ENCODE data around the gene JAKMIP2.
"Not testable (repeated sequence)": the region's sequence is repeated elsewhere in the genome, so short reads cannot be mapped to it uniquely, and the experiment has no call there.

The JAKMIP2 gene

GRCh38 chr5:147643142-147643541 lies 139.4 kb downstream of the JAKMIP2 start:
- DNase-seq = no peak

- no peak for DNase-seq
These were observed 139.9 kb downstream of the JAKMIP2 start for GRCh38 chr5:147642666-147643065.

GRCh38 chr5:147639321-147639720 lies 143.2 kb downstream of the JAKMIP2 start:
- no peak for DNase-seq

- no peak for DNase-seq
These were observed 145.9 kb downstream of the JAKMIP2 start for GRCh38 chr5:147636729-147636984.

- no peak for DNase-seq
These were observed 146.4 kb downstream of the JAKMIP2 start for GRCh38 chr5:147635882-147636728.

GRCh38 chr5:147635439-147635838 lies 147.1 kb downstream of the JAKMIP2 start:
- DNase-seq = not testable (repeated sequence)

GRCh38 chr5:147633173-147633572 lies 149.4 kb downstream of the JAKMIP2 start:
- DNase-seq = no peak

GRCh38 chr5:147631428-147632003 lies 151.0 kb downstream of the JAKMIP2 start:
- DNase-seq = no peak

- no peak for DNase-seq
These were observed 153.3 kb downstream of the JAKMIP2 start for GRCh38 chr5:147629196-147629595.

GRCh38 chr5:147628058-147628895 lies 154.3 kb downstream of the JAKMIP2 start:
- peak; percentile 67 for DNase-seq

GRCh38 chr5:147626464-147626863 lies 156.1 kb downstream of the JAKMIP2 start:
- DNase-seq = no peak

GRCh38 chr5:147621016-147621415 lies 161.5 kb downstream of the JAKMIP2 start:
- no peak for DNase-seq

- DNase-seq = no peak
These were observed 163.1 kb downstream of the JAKMIP2 start for GRCh38 chr5:147619281-147619878.

- no peak for DNase-seq
These were observed 164.7 kb downstream of the JAKMIP2 start for GRCh38 chr5:147617711-147618350.

- DNase-seq = no peak
These were observed 165.3 kb downstream of the JAKMIP2 start for GRCh38 chr5:147617191-147617606.

- DNase-seq = no peak
These were observed 166.1 kb downstream of the JAKMIP2 start for GRCh38 chr5:147616421-147616820.

GRCh38 chr5:147613359-147613758 lies 169.2 kb downstream of the JAKMIP2 start:
- DNase-seq = no peak

GRCh38 chr5:147611483-147611882 lies 171.0 kb downstream of the JAKMIP2 start:
- no peak for DNase-seq

GRCh38 chr5:147610798-147611197 lies 171.7 kb downstream of the JAKMIP2 start:
- no peak for DNase-seq

GRCh38 chr5:147601652-147602051 lies 180.9 kb downstream of the JAKMIP2 start:
- DNase-seq = no peak

- no peak for DNase-seq
These were observed 191.4 kb downstream of the JAKMIP2 start for GRCh38 chr5:147591120-147591519.

- no peak for DNase-seq
These were observed 192.4 kb downstream of the JAKMIP2 start for GRCh38 chr5:147590096-147590495.

- no peak for DNase-seq
These were observed 195.7 kb downstream of the JAKMIP2 start for GRCh38 chr5:147586832-147587231.
